NCI-H524 treated with DMSO at 0.1 percent for 48 hours (cell line): Measurements from ENCODE around the gene KLHL6.
"Not testable (repeated sequence)": the region's sequence is repeated elsewhere in the genome, so short reads cannot be mapped to it uniquely, and the experiment has no call there.

Experiments used
- DNase-seq: peaks from one replicate; lab custom pipeline; 2025; lab: John Stamatoyannopoulos, UW

KLHL6 gene

GRCh38 chr3:183446838-183447205 lies 108.7 kb downstream of the KLHL6 start:
- no peak for DNase-seq

- DNase-seq: no peak
Measured at GRCh38 chr3:183444748-183445147, 110.8 kb downstream of the KLHL6 start.

GRCh38 chr3:183443395-183444385 lies 111.8 kb downstream of the KLHL6 start:
- no peak for DNase-seq

GRCh38 chr3:183442994-183443393 lies 112.5 kb downstream of the KLHL6 start:
- DNase-seq: no peak

- not testable (repeated sequence) for DNase-seq
Measured at GRCh38 chr3:183440521-183440920, 115.0 kb downstream of the KLHL6 start.

- DNase-seq: no peak
Measured at GRCh38 chr3:183439515-183439914, 116.0 kb downstream of the KLHL6 start.

GRCh38 chr3:183438735-183439134 lies 116.8 kb downstream of the KLHL6 start:
- DNase-seq: no peak

- peak; percentile 97 for DNase-seq
Measured at GRCh38 chr3:183437666-183438564, 117.6 kb downstream of the KLHL6 start.
